ENCODE results near the gene PGLYRP2.

GRCh38 chr19:15457701-15458484, 21.4 kb downstream of the PGLYRP2 start:
- TF ChIP-seq POLR2A (IDR thresholded peaks at IDR 0.05; ENCODE audit: extremely low read depth, insufficient read length) (no peak), MYC (IDR thresholded peaks at IDR 0.05; ENCODE audit: low read depth, low read length) (no peak), CTCF (IDR thresholded peaks at IDR 0.05; ENCODE audit: low read depth, low read length) (no peak)
